Measurements from ENCODE around the gene RALGAPA1. TPM values are rescaled to one million over a fixed set of nuclear protein-coding genes. Genes with fewer than 3 reads are reported as not detected.

RALGAPA1 gene
- total and polyA plus RNA-seq, 2 of the 13 experiments (the other 11 are each of a cell fraction or from before 2014, with no cell fraction given), result 65.0 to 89.2 TPM

GRCh38 chr14:35814371-35815005, 5.4 kb upstream of the RALGAPA1 start (continued):
- TF ChIP-seq RBM39 (IDR thresholded peaks at IDR 0.05; ENCODE audit: low read depth, low read length, poor library complexity, severe bottlenecking), result no peak
- TF ChIP-seq PCBP2 (optimal IDR thresholded peaks at IDR 0.05; ENCODE audit: low read depth, low read length, poor library complexity, severe bottlenecking), result no peak
- no peak for TF ChIP-seq ZNF775 (CRISPR knock-in tag; IDR thresholded peaks at IDR 0.05; ENCODE audit: borderline replicate concordance)
- peak; percentile 60 for TF ChIP-seq GATAD2A (CRISPR knock-in tag; IDR thresholded peaks at IDR 0.05)
- no peak for TF ChIP-seq AKNA (CRISPR knock-in tag; IDR thresholded peaks at IDR 0.05; ENCODE audit: borderline replicate concordance)
- TF ChIP-seq HOMEZ (CRISPR knock-in tag; IDR thresholded peaks at IDR 0.05; ENCODE audit: low read depth), result peak; percentile 40; the same call in 1 of the 2 replicates
- TF ChIP-seq DDIT3 (CRISPR knock-in tag; IDR thresholded peaks at IDR 0.05), result no peak
- 0 out of 2 replicates have a peak, but pooled peaks have one; percentile 31 for TF ChIP-seq MIER3 (CRISPR knock-in tag; IDR thresholded peaks at IDR 0.05; ENCODE audit: borderline replicate concordance)
- no peak for TF ChIP-seq TP53 (CRISPR knock-in tag; conservative IDR thresholded peaks at IDR 0.05)
- no peak for TF ChIP-seq ZFYVE20 (CRISPR knock-in tag; IDR thresholded peaks at IDR 0.05; ENCODE audit: borderline replicate concordance, low read depth)
- TF ChIP-seq ETV6 (CRISPR knock-in tag; conservative IDR thresholded peaks at IDR 0.05), result no peak
- TF ChIP-seq ZNF333 (CRISPR knock-in tag; IDR thresholded peaks at IDR 0.05; ENCODE audit: borderline replicate concordance), result no peak
- TF ChIP-seq ZMAT5 (CRISPR knock-in tag; IDR thresholded peaks at IDR 0.05; ENCODE audit: borderline replicate concordance, low read depth), result no peak
- no peak for TF ChIP-seq ZNF549 (CRISPR knock-in tag; IDR thresholded peaks at IDR 0.05)
- no peak for TF ChIP-seq GABPA (IDR thresholded peaks at IDR 0.05; ENCODE audit: low read depth, low read length)
- TF ChIP-seq GABPA (CRISPR knock-in tag; IDR thresholded peaks at IDR 0.05; ENCODE audit: low read depth), result 0 out of 2 replicates have a peak, but pooled peaks have one; percentile 16
- TF ChIP-seq KMT2B (CRISPR knock-in tag; IDR thresholded peaks at IDR 0.05), result 0 out of 2 replicates have a peak, but pooled peaks have one; percentile 30
- no peak for TF ChIP-seq SIN3B (IDR thresholded peaks at IDR 0.05; ENCODE audit: low read length)
- no peak for TF ChIP-seq TCF7 (IDR thresholded peaks at IDR 0.05; ENCODE audit: low read depth)
- TF ChIP-seq ELF3 (CRISPR knock-in tag; IDR thresholded peaks at IDR 0.05), result peak; percentile 61; the same call in 1 of the 2 replicates
- no peak for TF ChIP-seq CCAR2 (optimal IDR thresholded peaks at IDR 0.05; ENCODE audit: low read depth, low read length)
- no peak for TF ChIP-seq HHEX (CRISPR knock-in tag; IDR thresholded peaks at IDR 0.05)
- TF ChIP-seq ZNF274 (CRISPR knock-in tag; IDR thresholded peaks at IDR 0.05), result no peak
- TF ChIP-seq KDM5B (CRISPR knock-in tag; IDR thresholded peaks at IDR 0.05; ENCODE audit: borderline replicate concordance), result no peak
- no peak for TF ChIP-seq ZNF598 (CRISPR knock-in tag; IDR thresholded peaks at IDR 0.05; ENCODE audit: borderline replicate concordance)
